Measurements from ENCODE around the gene ORC4.

DNA sequence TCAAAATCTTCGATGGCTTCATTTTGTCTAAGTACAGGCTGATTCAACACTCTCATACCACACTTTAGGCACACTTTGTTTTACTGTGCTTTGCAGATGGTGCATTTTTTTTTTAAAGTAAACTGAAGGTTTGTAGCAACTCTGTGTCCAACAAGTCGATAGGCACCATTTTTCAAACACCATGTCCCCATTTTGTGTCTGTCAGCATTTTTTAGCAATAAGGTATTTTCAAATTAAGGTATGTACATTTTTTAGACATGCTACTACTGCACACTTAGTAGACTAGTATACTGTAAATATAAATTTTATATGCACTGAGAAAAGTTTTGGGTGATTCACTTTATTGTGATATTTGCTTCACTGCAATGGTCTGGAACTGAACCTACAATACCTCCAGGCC is 44.4 kb downstream of the ORC4 start:
- TF ChIP-seq, protein P1, sequence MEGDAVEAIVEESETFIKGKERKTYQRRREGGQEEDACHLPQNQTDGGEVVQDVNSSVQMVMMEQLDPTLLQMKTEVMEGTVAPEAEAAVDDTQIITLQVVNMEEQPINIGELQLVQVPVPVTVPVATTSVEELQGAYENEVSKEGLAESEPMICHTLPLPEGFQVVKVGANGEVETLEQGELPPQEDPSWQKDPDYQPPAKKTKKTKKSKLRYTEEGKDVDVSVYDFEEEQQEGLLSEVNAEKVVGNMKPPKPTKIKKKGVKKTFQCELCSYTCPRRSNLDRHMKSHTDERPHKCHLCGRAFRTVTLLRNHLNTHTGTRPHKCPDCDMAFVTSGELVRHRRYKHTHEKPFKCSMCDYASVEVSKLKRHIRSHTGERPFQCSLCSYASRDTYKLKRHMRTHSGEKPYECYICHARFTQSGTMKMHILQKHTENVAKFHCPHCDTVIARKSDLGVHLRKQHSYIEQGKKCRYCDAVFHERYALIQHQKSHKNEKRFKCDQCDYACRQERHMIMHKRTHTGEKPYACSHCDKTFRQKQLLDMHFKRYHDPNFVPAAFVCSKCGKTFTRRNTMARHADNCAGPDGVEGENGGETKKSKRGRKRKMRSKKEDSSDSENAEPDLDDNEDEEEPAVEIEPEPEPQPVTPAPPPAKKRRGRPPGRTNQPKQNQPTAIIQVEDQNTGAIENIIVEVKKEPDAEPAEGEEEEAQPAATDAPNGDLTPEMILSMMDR (optimal IDR thresholded peaks at IDR 0.05 in 1 of 3, IDR thresholded peaks at IDR 0.05 in 1 of 3, conservative IDR thresholded peaks at IDR 0.05 in 1 of 3; ENCODE audit: extremely low read depth in 1 of 3, insufficient read depth in 2 of 3, low read length in 3 of 3): no peak
- TF ChIP-seq EZH2 (IDR thresholded peaks at IDR 0.05; ENCODE audit: low read length): no peak

Data from keratinocyte (primary cell).